BE2C (cell line): ENCODE measurements around the gene ZNF629.

Experiments
- DNase-seq: peaks from one replicate; pipeline ENCODE4 v3.0.0-alpha.2; 2020
- H3K27me3 ChIP-seq: fragments of 250-450 bp; sonication (Bioruptor Pico); 2 replicates; pipeline ENCODE4 v1.5.1; 2020; ENCODE audit warnings: mild to moderate bottlenecking
- H3K36me3 ChIP-seq: fragments of 250-450 bp; sonication (Bioruptor Pico); 2 replicates; pipeline ENCODE4 v1.5.1; 2020; ENCODE audit warnings: mild to moderate bottlenecking
- H3K4me1 ChIP-seq: fragments of 250-450 bp; sonication (Bioruptor Pico); 2 replicates; pipeline ENCODE4 v1.5.1; 2020
- H3K4me3 ChIP-seq: 2 replicates; pipeline ENCODE4 v1.5.1; 2011; ENCODE audit warnings: low read depth, low read length
- H3K9me3 ChIP-seq: fragments of 250-450 bp; sonication (Bioruptor Pico); 2 replicates; pipeline ENCODE4 v1.5.1; 2020
- CTCF ChIP-seq: IDR thresholded peaks from 2 replicates; pipeline ENCODE4 v1.5.1; 2012; ENCODE audit warnings: mild to moderate bottlenecking, low read depth, low read length

The ZNF629 gene

GRCh38 chr16:30775392-30776188, 11.4 kb downstream of the ZNF629 start:
- Histone ChIP-seq H3K4me3 (peak overlapping the region; percentile 72), H3K27me3 (no peaks in the 10 kb centered on the region), H3K36me3 (peaks cover 23% of the 10 kb centered on the region), H3K4me1 (peaks cover 3% of the 10 kb centered on the region; the same call in 1 of the 2 replicates), H3K9me3 (no peaks in the 10 kb centered on the region)
- peak; percentile 88 for DNase-seq
- TF ChIP-seq CTCF: no peak

- H3K4me3 ChIP-seq: peak overlapping the region; percentile 72
- no peaks in the 10 kb centered on the region for H3K9me3 ChIP-seq
- TF ChIP-seq CTCF: no peak
- peaks cover 28% of the 10 kb centered on the region for H3K36me3 ChIP-seq
- H3K4me1 ChIP-seq: peaks cover 3% of the 10 kb centered on the region; the same call in 1 of the 2 replicates
- H3K27me3 ChIP-seq: no peaks in the 10 kb centered on the region
- no peak for DNase-seq
Measured at GRCh38 chr16:30775131-30775391, 11.9 kb downstream of the ZNF629 start.

- DNase-seq: no peak
- Histone ChIP-seq H3K4me3 (peak overlapping the region; percentile 72), H3K9me3 (no peaks in the 10 kb centered on the region), H3K27me3 (no peaks in the 10 kb centered on the region), H3K4me1 (peaks cover 3% of the 10 kb centered on the region; the same call in 1 of the 2 replicates), H3K36me3 (peaks cover 31% of the 10 kb centered on the region)
- TF ChIP-seq CTCF: no peak
Measured at GRCh38 chr16:30774367-30775130, 12.5 kb downstream of the ZNF629 start.

- no peak for TF ChIP-seq CTCF
- no peak for DNase-seq
- H3K9me3 ChIP-seq: no peaks in the 10 kb centered on the region
- H3K4me3 ChIP-seq: no peak overlapping the region
- H3K36me3 ChIP-seq: peaks cover 38% of the 10 kb centered on the region
- H3K27me3 ChIP-seq: no peaks in the 10 kb centered on the region
- peaks cover 3% of the 10 kb centered on the region; the same call in 1 of the 2 replicates for H3K4me1 ChIP-seq
Measured at GRCh38 chr16:30773826-30774225, 13.2 kb downstream of the ZNF629 start.

- H3K4me3 ChIP-seq: no peak overlapping the region
- no peaks in the 10 kb centered on the region for H3K27me3 ChIP-seq
- peaks cover 56% of the 10 kb centered on the region for H3K36me3 ChIP-seq
- no peaks in the 10 kb centered on the region for H3K9me3 ChIP-seq
- no peak for TF ChIP-seq CTCF
- DNase-seq: no peak
- peaks cover under 1% of the 10 kb centered on the region; the same call in 1 of the 2 replicates for H3K4me1 ChIP-seq
Measured at GRCh38 chr16:30771726-30772125, 15.3 kb downstream of the ZNF629 start.
